Adrenal gland (tissue), 12 donors: ENCODE data around the gene OR6N1. TPM values are rescaled to one million over a fixed set of nuclear protein-coding genes. Genes with fewer than 3 reads are reported as not detected.

Experiments used
- DNase-seq, 7 donors: peaks; one replicate each; pipeline ENCODE4 v3.0.0-alpha.2; 2019 to 2020
- H3K27ac ChIP-seq, 5 donors: fragments of 200-600 bp; sonication (generic) in 4 of 5; 1 replicate in 3 of 5; 2 replicates in 2 of 5; pipeline versions ENCODE4 v1.5.1 to v1.8.0; 2016 to 2020; ENCODE audit warnings: mild to moderate bottlenecking in 1 of 5
- H3K27me3 ChIP-seq: fragments of 200-600 bp; 2 replicates; pipeline ENCODE4 v1.8.0; 2021
- H3K36me3 ChIP-seq, 2 donors: fragments of 200-600 bp; replicated peaks in 1 of 2; 1 replicate in 1 of 2; 2 replicates in 1 of 2; pipeline versions ENCODE4 v1.5.1 to v1.8.0; 2018 to 2022
- H3K4me1 ChIP-seq, 2 donors: fragments of 200-600 bp; replicated peaks in 1 of 2; 1 replicate in 1 of 2; 2 replicates in 1 of 2; pipeline versions ENCODE4 v1.5.1 to v1.8.0; 2018 to 2021
- H3K4me3 ChIP-seq, 4 donors: fragments of 200-600 bp; sonication (generic) in 3 of 4; one replicate each; pipeline ENCODE4 v1.5.1; 2016 to 2018
- H3K9me3 ChIP-seq, 3 donors: fragments of 200-600 bp; sonication (generic) in 1 of 3; replicated peaks in 1 of 3; 1 replicate in 2 of 3; 2 replicates in 1 of 3; pipeline versions ENCODE4 v1.5.1 to v1.8.0; 2016 to 2021
- CTCF ChIP-seq, 6 experiments: fragments of 450-650 bp in 4 of 6; fragments of 200-600 bp in 2 of 6; sonication (generic) in 1 of 6; IDR thresholded peaks; 1 replicate in 5 of 6; 2 replicates in 1 of 6; pipeline versions ENCODE4 v1.5.1 to v1.8.0; 2016 to 2021; ENCODE audit warnings: antibody characterized with exemption in 6 of 6, mild to moderate bottlenecking in 2 of 6, moderate library complexity in 1 of 6
- POLR2A ChIP-seq, 2 donors: fragments of 450-650 bp; IDR thresholded peaks; one replicate each; pipeline ENCODE4 v1.6.1; 2017; ENCODE audit warnings: antibody characterized with exemption in 2 of 2, mild to moderate bottlenecking in 2 of 2, moderate library complexity in 1 of 2
- WGBS, 4 donors: extraction: QIAGEN DNeasy Blood & Tissue Kit in 2 of 4; methylation state at CpG; one replicate each; pipeline versions ENCODE4 v1.1.5 to v1.1.7; 2013 to 2017; 5-methylcytosine and 5-hydroxymethylcytosine counted together
- intact Hi-C, 2 donors: fragments of 100-400 bp; cut with DNase I; formaldehyde crosslinking; loops; one replicate each; pipeline versions ENCODE4 v1.14.1 to v1.15.0; 2022 to 2023
- polyA plus RNA-seq, 3 donors: library from polyadenylated mRNA; stranded (reverse); fragments of 200-250 nt in 2 of 3; fragments of 350-450 nt in 1 of 3; fragmentation: Illumina TruSeq in 1 of 3; extraction: RNeasy Lipid Tissue Mini Kit (QIAGEN cat#74804) in 1 of 3; gene quantifications; one replicate each; pipeline ENCODE4 v1.2.3, GENCODE V29; 2013 to 2014
- total RNA-seq, 9 donors: library from RNA; depleted of rRNA in 4 of 9; stranded (reverse); fragments of >200 nt in 4 of 9; fragments of 120-200 nt in 1 of 9; fragmentation: NEBNext Ultra II Directional in 1 of 9; extraction: Animal tissue kit (Norgen Biotek cat#: 25700) in 1 of 9; gene quantifications; one replicate each; pipeline versions ENCODE4 v1.1.0 to v1.2.4, GENCODE V29; 2013 to 2023
- donor health status: healthy with polysubstance abuse.
- donor health status: Bipolar disorder and iron deficiency.
- donor health status: DM: yes; HTN: yes; CAD: no.
- donor health status: DM: no; HTN: no; CAD: no.
- donor health status: DM: no; HTN: no; CAD: no.
- donor health status: DM: yes; HTN: yes; CAD: no.

Gene OR6N1
- total and polyA plus RNA-seq, 12 donors = not detected

DNA sequence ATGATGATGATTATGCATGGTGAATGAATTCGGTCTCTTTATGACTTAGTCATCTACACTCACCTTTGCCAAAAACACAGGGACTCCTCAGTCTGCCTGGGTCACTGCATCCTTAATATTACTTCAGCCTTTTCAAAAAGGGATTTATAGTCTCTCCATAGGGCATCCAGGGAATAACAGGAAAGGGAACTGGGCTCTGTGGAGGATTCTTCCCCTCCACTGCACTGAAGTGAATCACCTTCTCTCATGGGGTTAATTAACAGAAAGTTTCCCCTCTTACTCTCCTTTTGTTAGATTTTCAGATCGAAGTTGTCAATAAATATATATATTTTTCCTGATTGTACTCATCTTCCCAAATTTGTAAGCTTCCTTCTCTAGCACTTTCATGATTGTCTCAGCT is 51.4 kb downstream of the OR6N1 start, which contains the start of gene OR6K3:
Gene OR6K3, minus strand, starts transcription at position 101 of the 400 bp plus-strand sequence. CDS start 2,605 bp downstream, outside the sequence.
- no peaks in the 10 kb centered on the region for H3K4me1 ChIP-seq
- intact Hi-C loops = no loop called here
- 68 to 78% (median 74%) methylated on average over 2 of the region's 2 CpGs for WGBS, 4 donors
- H3K36me3 ChIP-seq = no peaks in the 10 kb centered on the region
- no peaks in the 10 kb centered on the region for H3K9me3 ChIP-seq
- H3K27me3 ChIP-seq = no peaks in the 10 kb centered on the region
- TF ChIP-seq CTCF (IDR thresholded peaks at IDR 0.05) (no peak), POLR2A (IDR thresholded peaks at IDR 0.05) (no peak)
- H3K4me3 ChIP-seq = no peak within 1 kb of the TSS
- no peak for DNase-seq
- H3K27ac ChIP-seq = no peak within 1 kb of the TSS

DNA sequence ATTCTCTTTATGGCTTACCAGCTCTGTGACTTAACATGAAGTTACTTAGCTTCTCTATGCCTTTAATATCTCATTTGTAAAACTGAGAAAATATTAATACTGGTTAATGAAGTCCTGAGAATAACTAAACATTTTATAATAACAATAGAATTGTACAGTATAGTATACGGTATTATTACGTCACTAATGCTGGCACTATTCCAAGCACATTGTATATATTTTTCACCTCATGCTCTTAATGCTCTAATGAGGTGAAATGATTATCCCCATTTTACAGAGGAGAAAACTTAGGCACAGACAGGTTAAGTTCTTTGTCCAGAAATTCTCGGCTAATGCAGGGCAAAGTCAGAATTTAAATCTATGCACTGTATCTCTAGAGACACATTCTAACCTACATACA is 52.3 kb downstream of the OR6N1 start:
- H3K4me3 ChIP-seq = no peak overlapping the region
- no peak overlapping the region for H3K27ac ChIP-seq
- TF ChIP-seq POLR2A (IDR thresholded peaks at IDR 0.05) = no peak
- H3K36me3 ChIP-seq = no peaks in the 10 kb centered on the region
- WGBS, 4 donors = 64 to 72% (median 65%) methylated on average over 3 of the region's 3 CpGs
- no peaks in the 10 kb centered on the region for H3K4me1 ChIP-seq
- intact Hi-C loops = no loop called here
- H3K27me3 ChIP-seq = no peaks in the 10 kb centered on the region
- no peak for DNase-seq
- no peaks in the 10 kb centered on the region for H3K9me3 ChIP-seq

GRCh38 chr1:158717344-158717743 is 54.7 kb downstream of the OR6N1 start:
- no peak for TF ChIP-seq CTCF (IDR thresholded peaks at IDR 0.05)
- TF ChIP-seq POLR2A (IDR thresholded peaks at IDR 0.05) = no peak
- DNase-seq = no peak
- Histone ChIP-seq H3K4me1 (no peaks in the 10 kb centered on the region), H3K4me3 (no peak overlapping the region), H3K9me3 (no peaks in the 10 kb centered on the region), H3K36me3 (no peaks in the 10 kb centered on the region), H3K27me3 (no peaks in the 10 kb centered on the region), H3K27ac (no peak overlapping the region)
- intact Hi-C loops = no loop called here
- WGBS, 4 donors = 74 to 90% (median 81%) methylated on average over 6 of the region's 6 CpGs

- Histone ChIP-seq H3K9me3 (no peaks in the 10 kb centered on the region), H3K27ac (no peak overlapping the region), H3K4me3 (no peak overlapping the region), H3K27me3 (no peaks in the 10 kb centered on the region), H3K4me1 (no peaks in the 10 kb centered on the region), H3K36me3 (no peaks in the 10 kb centered on the region)
- DNase-seq = no peak
- TF ChIP-seq POLR2A (IDR thresholded peaks at IDR 0.05) (no peak), CTCF (IDR thresholded peaks at IDR 0.05) (no peak)
- intact Hi-C loops = no loop called here
- WGBS, 4 donors = 71 to 93% (median 77%) methylated on average over 1 of the region's 1 CpG
Measured at GRCh38 chr1:158716335-158716734, 55.7 kb downstream of the OR6N1 start.

GRCh38 chr1:158714754-158715153 is 57.2 kb downstream of the OR6N1 start:
- DNase-seq = no peak
- Histone ChIP-seq H3K9me3 (no peaks in the 10 kb centered on the region), H3K4me1 (no peaks in the 10 kb centered on the region), H3K27me3 (no peaks in the 10 kb centered on the region), H3K4me3 (no peak overlapping the region), H3K27ac (no peak overlapping the region), H3K36me3 (no peaks in the 10 kb centered on the region)
- 33 to 52% (median 46%) methylated on average over 1 of the region's 1 CpG for WGBS, 4 donors
- intact Hi-C loops = no loop called here
- TF ChIP-seq CTCF (IDR thresholded peaks at IDR 0.05) (no peak), POLR2A (IDR thresholded peaks at IDR 0.05) (no peak)
